HG03108 (cell line): ENCODE results near the gene APBB3.
A peak's percentile ranks its signal among the peaks of the same experiment; 100 is the strongest.

ENCODE experiments used
- ATAC-seq: cut with Tn5 transposase; IDR thresholded peaks from one replicate; pipeline ENCODE4 v1.9.1; 2021; ENCODE audit warnings: moderate library complexity; ENCODE audit not compliant: unreplicated experiment

The APBB3 gene

GRCh38 chr5:140555747-140556312, 8.6 kb downstream of the APBB3 start:
- no peak for ATAC-seq

- ATAC-seq: no peak
Observed at GRCh38 chr5:140554454-140554853, 9.9 kb downstream of the APBB3 start.

GRCh38 chr5:140553657-140554056, 10.7 kb downstream of the APBB3 start:
- no peak for ATAC-seq

- ATAC-seq: no peak
Observed at GRCh38 chr5:140551872-140552271, 12.5 kb downstream of the APBB3 start.

GRCh38 chr5:140550147-140551079, 14.0 kb downstream of the APBB3 start:
- ATAC-seq: no peak

GRCh38 chr5:140549237-140550144, 14.9 kb downstream of the APBB3 start:
- ATAC-seq: no peak

- ATAC-seq: no peak
Observed at GRCh38 chr5:140548791-140549190, 15.6 kb downstream of the APBB3 start.

GRCh38 chr5:140548300-140548688, 16.1 kb downstream of the APBB3 start:
- peak; percentile 2 for ATAC-seq

- peak; percentile 96 for ATAC-seq
Observed at GRCh38 chr5:140547508-140548299, 16.7 kb downstream of the APBB3 start, which contains the start of gene EIF4EBP3. Gene EIF4EBP3, plus strand, starts transcription at chr5:140547662. Its CDS starts 76 bp downstream, at chr5:140547738.

GRCh38 chr5:140546851-140547507, 17.4 kb downstream of the APBB3 start:
- no peak for ATAC-seq

GRCh38 chr5:140545606-140546005, 18.8 kb downstream of the APBB3 start:
- no peak for ATAC-seq

GRCh38 chr5:140544986-140545385, 19.4 kb downstream of the APBB3 start:
- ATAC-seq: no peak

GRCh38 chr5:140542972-140543371, 21.4 kb downstream of the APBB3 start:
- no peak for ATAC-seq

- ATAC-seq: no peak
Observed at GRCh38 chr5:140540227-140540626, 24.2 kb downstream of the APBB3 start.

GRCh38 chr5:140524003-140524402, 40.4 kb downstream of the APBB3 start:
- no peak for ATAC-seq

- no peak for ATAC-seq
Observed at GRCh38 chr5:140513124-140513523, 51.3 kb downstream of the APBB3 start.

- ATAC-seq: no peak
Observed at GRCh38 chr5:140509898-140510297, 54.5 kb downstream of the APBB3 start.
